MM.1S (cell line): ENCODE data around the gene EPG5.

Experiments
- DNase-seq: peaks from one replicate; pipeline ENCODE4 v3.0.0-alpha.2; 2015
- H2AFZ ChIP-seq: fragments of 300-600 bp; sonication (generic); 2 replicates; pipeline ENCODE4 v1.6.0; 2016; ENCODE audit warnings: antibody characterized with exemption, low read length
- H3F3A ChIP-seq: fragments of 300-600 bp; sonication (generic); 2 replicates; pipeline ENCODE4 v1.6.1; 2016; ENCODE audit warnings: mild to moderate bottlenecking, antibody characterized with exemption, low read length, moderate library complexity, mixed read lengths; ENCODE audit not compliant: insufficient read depth
- H3K27ac ChIP-seq: fragments of 300-600 bp; sonication (generic); 2 replicates; pipeline ENCODE4 v1.5.1; 2016; ENCODE audit warnings: mild to moderate bottlenecking, low read length
- H3K27me3 ChIP-seq: fragments of 300-600 bp; sonication (generic); replicated peaks from 2 replicates; pipeline ENCODE4 v1.6.0; 2016; ENCODE audit warnings: low read length; ENCODE audit not compliant: insufficient read depth
- H3K36me3 ChIP-seq: fragments of 300-600 bp; sonication (generic); replicated peaks from 2 replicates; pipeline ENCODE4 v1.6.1; 2016; ENCODE audit warnings: mild to moderate bottlenecking, low read length, mixed read lengths; ENCODE audit not compliant: insufficient read depth
- H3K4me1 ChIP-seq: fragments of 300-600 bp; sonication (generic); 2 replicates; pipeline ENCODE4 v1.6.1; 2016; ENCODE audit warnings: low read length, mixed read lengths
- H3K4me2 ChIP-seq: fragments of 300-600 bp; sonication (generic); 2 replicates; pipeline ENCODE4 v1.6.0; 2016; ENCODE audit warnings: low read depth, low read length
- H3K4me3 ChIP-seq: fragments of 300-600 bp; sonication (generic); 2 replicates; pipeline ENCODE4 v1.5.1; 2016; ENCODE audit warnings: low read length, mixed read lengths
- H3K79me2 ChIP-seq: fragments of 300-600 bp; sonication (generic); 2 replicates; pipeline ENCODE4 v1.6.1; 2016; ENCODE audit warnings: mixed run types, low read length, mixed read lengths
- H3K9ac ChIP-seq: fragments of 300-600 bp; sonication (generic); 2 replicates; pipeline ENCODE4 v1.6.1; 2016; ENCODE audit warnings: low read length, mixed read lengths
- H3K9me2 ChIP-seq: fragments of 300-600 bp; sonication (generic); replicated peaks from 2 replicates; pipeline ENCODE4 v1.6.1; 2016; ENCODE audit warnings: mild to moderate bottlenecking, low read length, mixed read lengths; ENCODE audit not compliant: insufficient read depth
- H3K9me3 ChIP-seq: fragments of 300-600 bp; sonication (generic); replicated peaks from 2 replicates; pipeline ENCODE4 v1.6.1; 2016; ENCODE audit warnings: mild to moderate bottlenecking, low read length, mixed read lengths; ENCODE audit not compliant: insufficient read depth
- H4K20me1 ChIP-seq: fragments of 300-600 bp; sonication (generic); 2 replicates; pipeline ENCODE4 v1.6.1; 2016; ENCODE audit warnings: mild to moderate bottlenecking, low read length, moderate library complexity, mixed read lengths; ENCODE audit not compliant: insufficient read depth
- EZH2 ChIP-seq: fragments of 300-600 bp; sonication (generic); optimal IDR thresholded peaks from 2 replicates; pipeline ENCODE3; 2017; ENCODE audit warnings: low read depth, mild to moderate bottlenecking, antibody characterized with exemption, low read length, mixed read lengths
- EZH2phosphoT487 ChIP-seq: fragments of 300-600 bp; sonication (generic); IDR thresholded peaks from 2 replicates; pipeline ENCODE4 v1.6.1; 2018; ENCODE audit warnings: antibody characterized with exemption, low read length
- TF ChIP-seq, protein P1 (sequence below): fragments of 300-600 bp; sonication (generic); IDR thresholded peaks from 2 replicates; pipeline ENCODE4 v1.5.1; 2016; ENCODE audit warnings: antibody characterized with exemption, low read length, mixed read lengths

EPG5 gene

DNA sequence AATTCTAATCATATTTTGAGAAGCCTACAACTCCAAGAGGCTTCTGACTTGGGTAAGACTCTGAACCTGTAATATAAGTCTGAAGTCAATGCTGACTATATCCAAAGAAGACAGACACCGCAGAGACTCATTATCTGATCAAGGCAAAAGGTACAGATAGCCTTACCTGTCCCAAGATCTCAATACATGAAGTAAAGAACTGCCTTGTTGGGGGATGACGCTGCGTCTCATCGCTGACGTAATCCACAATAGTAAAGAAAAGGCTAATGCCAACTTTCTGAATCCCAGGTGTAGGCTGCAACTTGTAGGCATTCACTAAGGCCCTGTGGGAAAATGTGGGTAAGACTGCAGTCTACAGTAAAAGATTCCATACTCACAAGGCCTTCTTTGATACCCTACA lies 79.5 kb downstream of the EPG5 start:
- Histone ChIP-seq H3K36me3 (no peaks in the 10 kb centered on the region), H3K4me1 (no peaks in the 10 kb centered on the region), H3K4me3 (no peak overlapping the region), H3K79me2 (no peaks in the 10 kb centered on the region), H3K9me3 (no peaks in the 10 kb centered on the region), H3K27ac (no peak overlapping the region), H2AFZ (no peak overlapping the region), H3K9ac (no peak overlapping the region), H3K9me2 (no peaks in the 10 kb centered on the region), H4K20me1 (no peaks in the 10 kb centered on the region), H3K4me2 (no peak overlapping the region), H3F3A (no peaks in the 10 kb centered on the region), H3K27me3 (no peaks in the 10 kb centered on the region)
- DNase-seq, result no peak
- TF ChIP-seq EZH2 (no peak), EZH2phosphoT487 (no peak)
- TF ChIP-seq, protein P1, sequence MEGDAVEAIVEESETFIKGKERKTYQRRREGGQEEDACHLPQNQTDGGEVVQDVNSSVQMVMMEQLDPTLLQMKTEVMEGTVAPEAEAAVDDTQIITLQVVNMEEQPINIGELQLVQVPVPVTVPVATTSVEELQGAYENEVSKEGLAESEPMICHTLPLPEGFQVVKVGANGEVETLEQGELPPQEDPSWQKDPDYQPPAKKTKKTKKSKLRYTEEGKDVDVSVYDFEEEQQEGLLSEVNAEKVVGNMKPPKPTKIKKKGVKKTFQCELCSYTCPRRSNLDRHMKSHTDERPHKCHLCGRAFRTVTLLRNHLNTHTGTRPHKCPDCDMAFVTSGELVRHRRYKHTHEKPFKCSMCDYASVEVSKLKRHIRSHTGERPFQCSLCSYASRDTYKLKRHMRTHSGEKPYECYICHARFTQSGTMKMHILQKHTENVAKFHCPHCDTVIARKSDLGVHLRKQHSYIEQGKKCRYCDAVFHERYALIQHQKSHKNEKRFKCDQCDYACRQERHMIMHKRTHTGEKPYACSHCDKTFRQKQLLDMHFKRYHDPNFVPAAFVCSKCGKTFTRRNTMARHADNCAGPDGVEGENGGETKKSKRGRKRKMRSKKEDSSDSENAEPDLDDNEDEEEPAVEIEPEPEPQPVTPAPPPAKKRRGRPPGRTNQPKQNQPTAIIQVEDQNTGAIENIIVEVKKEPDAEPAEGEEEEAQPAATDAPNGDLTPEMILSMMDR, result no peak

DNA sequence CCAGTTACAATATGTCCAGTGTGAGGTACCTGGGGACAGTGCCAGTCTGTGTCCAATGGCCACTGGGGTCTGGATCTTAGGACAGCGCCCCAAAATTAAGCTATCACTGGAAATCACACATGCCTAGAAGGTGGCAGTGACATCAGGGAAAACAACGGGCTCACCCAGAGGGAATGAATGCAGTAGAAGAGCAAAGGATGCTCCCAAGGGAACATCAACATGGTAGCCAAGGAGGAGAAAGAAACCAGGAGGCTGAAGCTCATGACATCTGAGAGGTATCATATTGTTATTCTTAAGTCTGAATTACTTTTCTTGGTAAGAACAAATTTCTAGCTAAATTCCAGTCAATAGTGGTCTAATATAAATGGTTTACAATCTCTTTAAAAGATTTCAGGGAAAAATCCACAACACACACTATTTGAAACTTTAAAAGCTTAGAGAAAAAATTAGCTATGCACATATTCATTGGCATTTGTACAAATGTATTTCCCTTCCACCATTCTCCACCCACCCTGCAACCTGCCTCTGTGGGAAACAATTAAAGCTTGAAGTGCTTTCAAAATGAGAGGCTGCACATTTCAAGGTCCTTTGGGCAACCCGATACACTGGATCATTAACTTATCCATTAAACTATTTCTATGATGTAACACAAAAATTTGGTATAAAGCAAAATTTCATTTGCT lies 86.1 kb downstream of the EPG5 start:
- Histone ChIP-seq H3K4me2 (no peak overlapping the region), H3K9me2 (no peaks in the 10 kb centered on the region), H3K27ac (no peak overlapping the region), H3F3A (no peaks in the 10 kb centered on the region), H2AFZ (no peak overlapping the region), H3K4me1 (no peaks in the 10 kb centered on the region), H3K4me3 (no peak overlapping the region), H3K9me3 (no peaks in the 10 kb centered on the region), H3K9ac (no peak overlapping the region), H4K20me1 (no peaks in the 10 kb centered on the region), H3K36me3 (no peaks in the 10 kb centered on the region; the same call in 1 of the 2 replicates), H3K79me2 (no peaks in the 10 kb centered on the region), H3K27me3 (no peaks in the 10 kb centered on the region)
- TF ChIP-seq, protein P1, result no peak
- TF ChIP-seq EZH2 (no peak), EZH2phosphoT487 (no peak)
- no peak for DNase-seq

DNA sequence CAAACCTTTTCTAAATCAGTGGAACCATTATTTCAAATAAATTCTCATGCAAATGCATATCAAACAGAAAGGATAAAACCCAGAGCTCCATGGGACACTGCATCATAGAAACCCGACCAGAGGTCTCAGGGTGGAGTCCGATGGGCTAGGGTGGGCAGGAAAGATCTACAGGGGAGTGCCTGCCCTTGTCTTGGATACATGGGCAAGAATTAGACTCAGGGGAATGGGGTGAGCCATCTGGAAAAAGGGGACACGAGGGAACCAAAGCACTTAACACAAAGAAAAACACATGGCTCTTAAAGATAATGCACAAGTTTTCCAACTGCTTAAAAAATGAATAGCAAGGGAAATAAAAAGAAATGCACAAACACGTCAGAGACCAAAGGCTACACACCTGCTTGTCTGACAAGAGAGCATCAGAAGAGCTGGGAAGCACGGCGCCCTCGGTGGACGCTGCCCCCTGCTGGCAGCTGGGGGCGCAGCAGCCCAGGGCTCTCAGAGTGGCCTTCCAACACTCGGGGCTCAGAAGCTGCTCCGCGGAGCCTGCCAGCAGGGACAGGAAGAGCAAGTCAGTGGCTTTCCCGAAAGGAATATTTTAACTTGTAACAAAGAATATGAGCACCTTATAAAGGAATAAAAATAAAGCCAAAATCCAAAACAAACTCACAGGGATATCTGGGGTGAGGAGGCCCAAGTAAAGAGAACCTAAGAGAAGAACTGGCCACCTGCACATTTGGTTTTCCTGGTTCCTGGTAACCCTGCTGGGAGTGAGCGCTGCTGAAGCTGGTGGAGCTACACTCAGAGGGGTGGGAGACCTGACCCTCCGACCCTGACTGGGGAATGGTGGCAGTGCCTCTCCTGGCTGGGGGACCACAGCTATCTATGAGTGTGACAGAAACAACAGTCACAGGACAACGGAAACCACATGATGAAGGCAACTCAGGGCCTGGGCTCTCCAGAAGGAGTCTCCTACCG lies 87.2 kb downstream of the EPG5 start:
- Histone ChIP-seq H3K4me3 (no peak overlapping the region), H3K4me2 (no peak overlapping the region), H3K79me2 (no peaks in the 10 kb centered on the region), H3K27ac (no peak overlapping the region), H4K20me1 (no peaks in the 10 kb centered on the region), H3K9me2 (no peaks in the 10 kb centered on the region), H3K9me3 (no peaks in the 10 kb centered on the region), H3F3A (peaks cover 2% of the 10 kb centered on the region; the same call in 1 of the 2 replicates), H3K36me3 (no peaks in the 10 kb centered on the region; the same call in 1 of the 2 replicates), H2AFZ (no peak overlapping the region), H3K9ac (no peak overlapping the region), H3K27me3 (no peaks in the 10 kb centered on the region), H3K4me1 (peaks cover 2% of the 10 kb centered on the region; the same call in 1 of the 2 replicates)
- TF ChIP-seq, protein P1, result peak; percentile 99
- TF ChIP-seq EZH2, result no peak
- peak; percentile 53 for DNase-seq
